Gastrocnemius medialis (tissue), 4 donors: ENCODE measurements around the gene CCDC85C.

ENCODE experiments used
- POLR2A ChIP-seq, 2 donors: fragments of 450-650 bp; IDR thresholded peaks; one replicate each; pipeline ENCODE4 v1.6.1; 2017; ENCODE audit warnings: antibody characterized with exemption in 2 of 2, mild to moderate bottlenecking in 2 of 2, moderate library complexity in 2 of 2
- TF ChIP-seq, protein P1 (sequence below), 5 experiments: fragments of 450-650 bp in 3 of 5; fragments of 200-600 bp in 2 of 5; sonication (generic) in 2 of 5; IDR thresholded peaks in 4 of 5; conservative IDR thresholded peaks in 1 of 5; 1 replicate in 4 of 5; 2 replicates in 1 of 5; pipeline ENCODE4 v1.5.1; 2016 to 2019; ENCODE audit warnings: antibody characterized with exemption in 5 of 5, mild to moderate bottlenecking in 3 of 5, moderate library complexity in 3 of 5

DNA sequence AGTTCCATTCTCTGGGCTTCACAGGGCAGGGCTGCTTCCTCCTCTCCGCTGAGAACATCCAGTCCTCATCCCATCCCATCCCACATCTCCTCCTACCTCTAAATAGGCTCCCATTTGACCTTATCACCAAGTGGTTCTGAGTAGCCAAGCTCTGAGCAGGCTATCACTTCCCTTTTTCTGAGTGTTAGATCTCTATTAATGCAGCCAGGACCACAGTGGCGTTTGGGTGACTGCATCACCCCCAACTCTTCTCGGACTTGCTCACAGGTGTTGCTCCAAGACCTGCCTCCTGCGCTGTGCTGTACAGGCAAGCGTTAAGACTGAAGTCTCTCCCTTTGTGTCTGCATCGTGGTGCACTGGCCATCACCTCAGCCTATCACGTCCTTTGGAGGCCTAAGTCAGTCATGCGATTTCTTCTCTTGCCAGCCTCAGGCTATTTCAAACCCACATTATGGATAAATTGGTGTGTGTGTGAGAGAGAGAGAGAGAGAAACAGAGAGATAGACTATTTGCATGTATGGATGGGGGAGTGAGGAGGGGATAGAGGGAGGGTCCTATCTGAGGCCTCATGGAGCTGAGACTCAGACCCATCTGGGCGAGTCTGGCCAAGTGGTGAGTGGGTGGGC, 28.5 kb upstream of the CCDC85C start:
- TF ChIP-seq, protein P1, sequence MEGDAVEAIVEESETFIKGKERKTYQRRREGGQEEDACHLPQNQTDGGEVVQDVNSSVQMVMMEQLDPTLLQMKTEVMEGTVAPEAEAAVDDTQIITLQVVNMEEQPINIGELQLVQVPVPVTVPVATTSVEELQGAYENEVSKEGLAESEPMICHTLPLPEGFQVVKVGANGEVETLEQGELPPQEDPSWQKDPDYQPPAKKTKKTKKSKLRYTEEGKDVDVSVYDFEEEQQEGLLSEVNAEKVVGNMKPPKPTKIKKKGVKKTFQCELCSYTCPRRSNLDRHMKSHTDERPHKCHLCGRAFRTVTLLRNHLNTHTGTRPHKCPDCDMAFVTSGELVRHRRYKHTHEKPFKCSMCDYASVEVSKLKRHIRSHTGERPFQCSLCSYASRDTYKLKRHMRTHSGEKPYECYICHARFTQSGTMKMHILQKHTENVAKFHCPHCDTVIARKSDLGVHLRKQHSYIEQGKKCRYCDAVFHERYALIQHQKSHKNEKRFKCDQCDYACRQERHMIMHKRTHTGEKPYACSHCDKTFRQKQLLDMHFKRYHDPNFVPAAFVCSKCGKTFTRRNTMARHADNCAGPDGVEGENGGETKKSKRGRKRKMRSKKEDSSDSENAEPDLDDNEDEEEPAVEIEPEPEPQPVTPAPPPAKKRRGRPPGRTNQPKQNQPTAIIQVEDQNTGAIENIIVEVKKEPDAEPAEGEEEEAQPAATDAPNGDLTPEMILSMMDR (IDR thresholded peaks at IDR 0.05 in 4 of 5, conservative IDR thresholded peaks at IDR 0.05 in 1 of 5), result no peak
- no peak for TF ChIP-seq POLR2A (IDR thresholded peaks at IDR 0.05)
